ENCODE results near the gene FCRL3. TPM values are rescaled to one million over a fixed set of nuclear protein-coding genes. Genes with fewer than 3 reads are reported as not detected.

The FCRL3 gene
- total and polyA plus RNA-seq, 10 of the 15 experiments (the other 5 are each of a cell fraction or from before 2014, with no cell fraction given), result 0.04 to 2.3 (median 0.07) TPM; not detected in 5

- Histone ChIP-seq H3K9me3 (replicated peaks; ENCODE audit: control insufficient read depth, insufficient read depth, low read length) (no peaks in the 10 kb centered on the region), H3K36me3 (ENCODE audit: control insufficient read depth in 2 of 2, insufficient read depth in 2 of 2, low read length in 1 of 2) (no peaks in the 10 kb centered on the region), H3K27ac (ENCODE audit: control insufficient read depth, insufficient read depth) (no peak overlapping the region), H4K20me1 (ENCODE audit: control insufficient read depth, insufficient read depth) (no peaks in the 10 kb centered on the region), H3K4me2 (ENCODE audit: control insufficient read depth, insufficient read depth) (no peak overlapping the region), H3K27me3 (replicated peaks in 1 of 2; ENCODE audit: control insufficient read depth in 2 of 2, insufficient read depth in 2 of 2, low read length in 1 of 2) (peaks cover 3 to 6% of the 10 kb centered on the region in 2 experiments; a peak in 3 of 4 replicates), H3K9ac (ENCODE audit: control insufficient read depth, insufficient read depth, low read length) (no peak overlapping the region), H3K4me3 (no peak overlapping the region), H2AFZ (ENCODE audit: control insufficient read depth, low read depth, low read length) (no peak overlapping the region), H3K4me1 (ENCODE audit: control insufficient read depth, insufficient read depth, low read length) (no peaks in the 10 kb centered on the region), H3K79me2 (ENCODE audit: control insufficient read depth, insufficient read depth, low read length) (no peaks in the 10 kb centered on the region)
- DNase-seq (ENCODE audit: low read depth, low spot score) (no peak), FAIRE-seq (no peak), ATAC-seq (no peak)
- TF ChIP-seq NR2C1 (IDR thresholded peaks at IDR 0.05), result no peak
- no peak for TF ChIP-seq E4F1 (IDR thresholded peaks at IDR 0.05; ENCODE audit: borderline replicate concordance, partially characterized antibody)
- TF ChIP-seq ELK1 (IDR thresholded peaks at IDR 0.05; ENCODE audit: low read depth, low read length), result no peak
- no peak for TF ChIP-seq ZZZ3 (IDR thresholded peaks at IDR 0.05; ENCODE audit: control insufficient read depth, insufficient read length, low read depth)
- no peak for TF ChIP-seq BCLAF1 (IDR thresholded peaks at IDR 0.05)
- no peak for TF ChIP-seq SUPT20H (IDR thresholded peaks at IDR 0.05; ENCODE audit: borderline replicate concordance, control insufficient read depth, low read depth, low read length)
- no peak for TF ChIP-seq PKNOX1 (IDR thresholded peaks at IDR 0.05)
- ChIA-PET SMC1A (ENCODE audit: uncharacterized antibody, unreplicated experiment) (interaction anchor here (1.2 to 1.4 kb wide), 2 partner anchors 118 to 133 kb away, joined by 3 to 6 read pairs; no protein-coding TSS in a partner anchor), RAD21 (ENCODE audit: unreplicated experiment) (no interaction called here), POLR2A (no interaction called here), CTCF (interaction anchor here (1.1 to 3.0 kb wide), 3 partner anchors 14 to 118 kb away, joined by 3 to 17 read pairs (median 4); no protein-coding TSS in a partner anchor)
- in situ Hi-C loops (cut with MboI), result no loop called here
- no TSS peak for BruUV-seq (replicated peaks)
- intact Hi-C loops (cut with micrococcal nuclease; ENCODE audit: unreplicated experiment), result no loop called here
- 48% methylated on average over 4 of the region's 4 CpGs for WGBS (ENCODE audit: insufficient coverage, insufficient replicate concordance, low lambda C conversion rate, missing lambda C conversion rate)
Measured at GRCh38 chr1:157697781-157698569, 2.6 kb downstream of the FCRL3 start.
